Pons (tissue), 1 donor: Measurements from ENCODE around the gene CASD1.
A peak's percentile ranks its signal among the peaks of the same experiment; 100 is the strongest.

Experiments
- DNase-seq: peaks from one replicate; pipeline ENCODE4 v3.0.0-alpha.2; 2016; ENCODE audit warnings: low spot score

CASD1 gene

GRCh38 chr7:94509264-94509886 is at the start of gene CASD1:
Gene CASD1 (plus strand): TSS chr7:94509809. CDS start chr7:94510085, 276 bp downstream.
- peak; percentile 65 for DNase-seq

- no peak for DNase-seq
Observed at GRCh38 chr7:94466516-94466915, 43.1 kb upstream of the CASD1 start.

GRCh38 chr7:94471604-94472003 is 38.0 kb upstream of the CASD1 start:
- no peak for DNase-seq

- no peak for DNase-seq
Observed at GRCh38 chr7:94472608-94473007, 37.0 kb upstream of the CASD1 start.

GRCh38 chr7:94476251-94476840 is 33.3 kb upstream of the CASD1 start:
- DNase-seq: no peak

GRCh38 chr7:94477878-94478277 is 31.7 kb upstream of the CASD1 start:
- DNase-seq: no peak

- DNase-seq: no peak
Observed at GRCh38 chr7:94478648-94479214, 30.9 kb upstream of the CASD1 start.

GRCh38 chr7:94481279-94481678 is 28.3 kb upstream of the CASD1 start:
- DNase-seq: no peak

- DNase-seq: no peak
Observed at GRCh38 chr7:94482796-94483195, 26.8 kb upstream of the CASD1 start.

GRCh38 chr7:94483843-94484242 is 25.8 kb upstream of the CASD1 start:
- DNase-seq: no peak

GRCh38 chr7:94486216-94486615 is 23.4 kb upstream of the CASD1 start:
- no peak for DNase-seq

- no peak for DNase-seq
Observed at GRCh38 chr7:94491410-94491809, 18.2 kb upstream of the CASD1 start.

- no peak for DNase-seq
Observed at GRCh38 chr7:94492601-94493000, 17.0 kb upstream of the CASD1 start.

GRCh38 chr7:94497874-94498670 is 11.5 kb upstream of the CASD1 start:
- no peak for DNase-seq

- no peak for DNase-seq
Observed at GRCh38 chr7:94498918-94499317, 10.7 kb upstream of the CASD1 start.

- no peak for DNase-seq
Observed at GRCh38 chr7:94507462-94507861, 2.1 kb upstream of the CASD1 start.

- no peak for DNase-seq
Observed at GRCh38 chr7:94507962-94508361, 1.6 kb upstream of the CASD1 start.

GRCh38 chr7:94509887-94510581 is 425 bp downstream of the CASD1 start:
- peak; percentile 64 for DNase-seq

- peak; percentile 56 for DNase-seq
Observed at GRCh38 chr7:94510582-94511496, 1.2 kb downstream of the CASD1 start.

GRCh38 chr7:94511718-94512117 is 2.1 kb downstream of the CASD1 start:
- peak; percentile 16 for DNase-seq
